Thoracic aorta (tissue), 2 donors: ENCODE measurements around the gene ADARB2. TPM values are rescaled to one million over a fixed set of nuclear protein-coding genes. Genes with fewer than 3 reads are reported as not detected.

Source experiments
- ATAC-seq: fragments of 150-250 bp; one replicate; pipeline ENCODE4 v1.8.0; 2017; ENCODE audit warnings: low read depth; ENCODE audit not compliant: insufficient number of reproducible peaks, low FRiP score
- DNase-seq: peaks from one replicate; pipeline ENCODE4 v3.0.0-alpha.2; 2020; ENCODE audit warnings: low spot score
- H3K27ac ChIP-seq, 2 donors: fragments of 200-600 bp; sonication (generic); 1 replicate in 1 of 2; 2 replicates in 1 of 2; pipeline ENCODE4 v1.5.1; 2016; ENCODE audit warnings: mild to moderate bottlenecking in 2 of 2, moderate library complexity in 2 of 2
- H3K27me3 ChIP-seq: fragments of 200-600 bp; sonication (generic); replicated peaks from 2 replicates; pipeline ENCODE4 v1.6.0; 2016; ENCODE audit warnings: mild to moderate bottlenecking; ENCODE audit not compliant: insufficient read depth
- H3K36me3 ChIP-seq: fragments of 200-600 bp; sonication (generic); one replicate; pipeline ENCODE4 v1.5.1; 2016
- H3K4me1 ChIP-seq, 2 donors: fragments of 200-600 bp; sonication (generic); 1 replicate in 1 of 2; 2 replicates in 1 of 2; pipeline versions ENCODE4 v1.5.1 to v1.6.0; 2016; ENCODE audit warnings: low read depth in 2 of 2, mild to moderate bottlenecking in 1 of 2; ENCODE audit not compliant: control insufficient read depth in 1 of 2
- H3K4me3 ChIP-seq: fragments of 200-600 bp; sonication (generic); 2 replicates; pipeline ENCODE4 v1.5.1; 2016; ENCODE audit warnings: mild to moderate bottlenecking
- H3K9me3 ChIP-seq: fragments of 200-600 bp; sonication (generic); 2 replicates; pipeline ENCODE4 v1.5.1; 2016
- CTCF ChIP-seq: fragments of 200-600 bp; sonication (generic); IDR thresholded peaks from one replicate; pipeline ENCODE4 v1.5.1; 2019; ENCODE audit warnings: antibody characterized with exemption
- total RNA-seq, 2 donors: library from RNA; depleted of rRNA; stranded (reverse); fragments of >200 nt; gene quantifications; one replicate each; pipeline versions ENCODE4 v1.1.0 to v1.2.3, GENCODE V29; 2016

The ADARB2 gene
- total RNA-seq, 2 donors from 2014 or later: 0.71 to 3.1 TPM

GRCh38 chr10:1577945-1578344, 159.4 kb downstream of the ADARB2 start:
- no peak for DNase-seq
- TF ChIP-seq CTCF: no peak
- H3K4me3 ChIP-seq: no peak overlapping the region
- no peak overlapping the region for H3K27ac ChIP-seq
- ATAC-seq: no peak
- H3K4me1 ChIP-seq: no peaks in the 10 kb centered on the region
- no peaks in the 10 kb centered on the region for H3K9me3 ChIP-seq
- H3K36me3 ChIP-seq: no peaks in the 10 kb centered on the region
- H3K27me3 ChIP-seq: no peaks in the 10 kb centered on the region

- Histone ChIP-seq H3K4me3 (no peak overlapping the region), H3K4me1 (no peaks in the 10 kb centered on the region), H3K36me3 (no peaks in the 10 kb centered on the region), H3K27me3 (no peaks in the 10 kb centered on the region), H3K9me3 (no peaks in the 10 kb centered on the region), H3K27ac (no peak overlapping the region)
- TF ChIP-seq CTCF: no peak
- DNase-seq (no peak), ATAC-seq (no peak)
Measured at GRCh38 chr10:1577373-1577770, 160.0 kb downstream of the ADARB2 start.

GRCh38 chr10:1576467-1577372, 160.6 kb downstream of the ADARB2 start:
- Histone ChIP-seq H3K4me3 (no peak overlapping the region), H3K4me1 (no peaks in the 10 kb centered on the region), H3K27me3 (no peaks in the 10 kb centered on the region), H3K9me3 (no peaks in the 10 kb centered on the region), H3K27ac (no peak overlapping the region), H3K36me3 (no peaks in the 10 kb centered on the region)
- no peak for ATAC-seq
- DNase-seq: no peak
- TF ChIP-seq CTCF: no peak

GRCh38 chr10:1575481-1576244, 161.7 kb downstream of the ADARB2 start:
- no peak overlapping the region for H3K27ac ChIP-seq
- no peak for ATAC-seq

More at GRCh38 chr10:1575481-1576244, 161.7 kb downstream of the ADARB2 start:
- no peak overlapping the region for H3K4me3 ChIP-seq
- H3K9me3 ChIP-seq: no peaks in the 10 kb centered on the region
- H3K27me3 ChIP-seq: no peaks in the 10 kb centered on the region
- no peaks in the 10 kb centered on the region for H3K36me3 ChIP-seq
- H3K4me1 ChIP-seq: no peaks in the 10 kb centered on the region
- TF ChIP-seq CTCF: no peak
- no peak for DNase-seq
